A673 (cell line): ENCODE measurements around the gene NAMPT. TPM values are rescaled to one million over a fixed set of nuclear protein-coding genes. Genes with fewer than 3 reads are reported as not detected.

Source experiments
- BruUV-seq: library from RNA; stranded (reverse); fragments of 400-500 nt; replicated peaks from 2 replicates; lab custom pipeline; 2021; lab: Mats Ljungman, UMichigan
- CTCF ChIA-PET: fragments of 300-600 bp; sonication (Branson Sonifier 250); formaldehyde crosslinking; loops from one replicate; lab custom pipeline; 2022; ENCODE audit warnings: antibody characterized with exemption; lab: Charles Lee
- POLR2A ChIA-PET: fragments of 300-600 bp; sonication (Branson Sonifier 250); formaldehyde crosslinking; loops from one replicate; lab custom pipeline; 2022; ENCODE audit warnings: antibody characterized with exemption; ENCODE audit not compliant: low non-redundant PET; lab: Charles Lee
- DNase-seq: peaks from one replicate; pipeline ENCODE4 v3.0.0-alpha.2; 2015; ENCODE audit warnings: low spot score
- H3K27ac ChIP-seq: fragments of 200-600 bp; sonication (generic); 2 replicates; pipeline ENCODE4 v1.5.1; 2016; ENCODE audit warnings: mixed run types, low read depth, mild to moderate bottlenecking, mixed read lengths, antibody characterized with exemption, low read length; ENCODE audit not compliant: poor library complexity, severe bottlenecking
- H3K27me3 ChIP-seq: fragments of 200-600 bp; sonication (generic); replicated peaks from 2 replicates; pipeline ENCODE4 v1.6.1; 2017; ENCODE audit warnings: mixed run types, low read depth, mild to moderate bottlenecking, mixed read lengths, antibody characterized with exemption, low read length; ENCODE audit not compliant: insufficient read depth, poor library complexity
- H3K36me3 ChIP-seq: fragments of 200-600 bp; sonication (generic); 2 replicates; pipeline ENCODE4 v1.6.1; 2016; ENCODE audit warnings: mixed run types, mild to moderate bottlenecking, mixed read lengths, antibody characterized with exemption, low read length; ENCODE audit not compliant: insufficient read depth, poor library complexity, severe bottlenecking
- H3K4me1 ChIP-seq: fragments of 200-600 bp; sonication (generic); 2 replicates; pipeline ENCODE4 v1.6.1; 2017; ENCODE audit warnings: mixed run types, mild to moderate bottlenecking, mixed read lengths, antibody characterized with exemption, low read length; ENCODE audit not compliant: insufficient read depth, poor library complexity, severe bottlenecking
- H3K4me3 ChIP-seq: fragments of 200-600 bp; sonication (generic); 2 replicates; pipeline ENCODE4 v1.5.1; 2016; ENCODE audit warnings: low read depth, mixed run types, mild to moderate bottlenecking, mixed read lengths, low read length; ENCODE audit not compliant: poor library complexity, severe bottlenecking
- H3K9me3 ChIP-seq: fragments of 200-600 bp; sonication (generic); 2 replicates; pipeline ENCODE4 v1.6.1; 2016; ENCODE audit warnings: mixed run types, low read depth, mild to moderate bottlenecking, mixed read lengths, antibody characterized with exemption, low read length; ENCODE audit not compliant: poor library complexity, severe bottlenecking
- EZH2 ChIP-seq: fragments of 200-600 bp; sonication (generic); IDR thresholded peaks from 2 replicates; pipeline ENCODE4 v1.6.1; 2017; ENCODE audit warnings: borderline replicate concordance, low read depth, mild to moderate bottlenecking, mixed read lengths, antibody characterized with exemption, low read length; ENCODE audit not compliant: poor library complexity, severe bottlenecking
- intact Hi-C: fragments of 100-400 bp; cut with micrococcal nuclease; formaldehyde crosslinking; loops from one replicate; pipeline ENCODE4 v1.10.0; 2022; ENCODE audit not compliant: unreplicated experiment
- total RNA-seq: library from RNA; stranded (reverse); gene quantifications from 2 replicates; pipeline ENCODE4 v1.2.3, GENCODE V29; 2021
- TF ChIP-seq, protein P1 (sequence below): fragments of 300-800, 200-600 bp; sonication (generic); conservative IDR thresholded peaks from 2 replicates; pipeline ENCODE4 v1.5.1; 2017; ENCODE audit warnings: low read depth, mild to moderate bottlenecking, antibody characterized with exemption, low read length, moderate library complexity, mixed read lengths

NAMPT gene
- total RNA-seq, 1 experiment from 2014 or later, result 68.0 TPM

DNA sequence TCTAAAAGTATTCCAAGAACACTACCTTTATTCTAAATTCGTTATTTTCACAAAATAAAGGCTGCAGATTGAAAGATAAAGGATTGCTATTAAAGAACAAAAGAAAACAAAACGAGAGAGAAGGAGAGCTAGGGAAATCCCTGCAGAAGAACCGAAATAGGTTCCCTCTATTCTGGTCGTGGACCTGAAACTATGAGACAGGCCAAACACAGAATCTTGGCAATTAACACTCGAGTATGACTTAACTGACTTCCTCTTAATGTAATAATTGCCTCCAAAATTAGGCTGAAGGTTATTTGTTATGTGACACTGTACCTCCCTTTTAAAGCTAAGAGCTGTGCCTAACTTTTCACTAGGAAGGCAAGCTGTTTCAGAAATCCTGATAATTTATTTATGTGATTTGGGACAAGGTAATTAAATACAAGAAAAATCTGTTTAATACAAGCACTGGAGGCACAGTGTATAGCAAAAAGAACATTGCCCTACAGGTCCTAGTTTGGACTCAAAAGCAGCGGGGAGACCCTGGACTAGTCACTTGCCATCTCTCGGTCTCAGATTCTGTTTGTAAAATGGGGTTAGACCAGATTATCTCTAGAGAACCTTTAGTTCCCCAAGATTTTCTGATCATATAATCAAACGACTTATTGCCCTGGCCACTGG is 11.6 kb downstream of the NAMPT start:
- no peaks in the 10 kb centered on the region for H3K9me3 ChIP-seq
- H3K36me3 ChIP-seq, result peaks cover 34% of the 10 kb centered on the region
- ChIA-PET CTCF (no interaction called here), POLR2A (no interaction called here)
- intact Hi-C loops, result no loop called here
- BruUV-seq, result no TSS peak
- no peak overlapping the region for H3K27ac ChIP-seq
- H3K4me3 ChIP-seq, result no peak overlapping the region
- H3K4me1 ChIP-seq, result no peaks in the 10 kb centered on the region
- no peak for TF ChIP-seq EZH2
- TF ChIP-seq, protein P1, sequence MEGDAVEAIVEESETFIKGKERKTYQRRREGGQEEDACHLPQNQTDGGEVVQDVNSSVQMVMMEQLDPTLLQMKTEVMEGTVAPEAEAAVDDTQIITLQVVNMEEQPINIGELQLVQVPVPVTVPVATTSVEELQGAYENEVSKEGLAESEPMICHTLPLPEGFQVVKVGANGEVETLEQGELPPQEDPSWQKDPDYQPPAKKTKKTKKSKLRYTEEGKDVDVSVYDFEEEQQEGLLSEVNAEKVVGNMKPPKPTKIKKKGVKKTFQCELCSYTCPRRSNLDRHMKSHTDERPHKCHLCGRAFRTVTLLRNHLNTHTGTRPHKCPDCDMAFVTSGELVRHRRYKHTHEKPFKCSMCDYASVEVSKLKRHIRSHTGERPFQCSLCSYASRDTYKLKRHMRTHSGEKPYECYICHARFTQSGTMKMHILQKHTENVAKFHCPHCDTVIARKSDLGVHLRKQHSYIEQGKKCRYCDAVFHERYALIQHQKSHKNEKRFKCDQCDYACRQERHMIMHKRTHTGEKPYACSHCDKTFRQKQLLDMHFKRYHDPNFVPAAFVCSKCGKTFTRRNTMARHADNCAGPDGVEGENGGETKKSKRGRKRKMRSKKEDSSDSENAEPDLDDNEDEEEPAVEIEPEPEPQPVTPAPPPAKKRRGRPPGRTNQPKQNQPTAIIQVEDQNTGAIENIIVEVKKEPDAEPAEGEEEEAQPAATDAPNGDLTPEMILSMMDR, result no peak
- no peak for DNase-seq
- H3K27me3 ChIP-seq, result no peaks in the 10 kb centered on the region

DNA sequence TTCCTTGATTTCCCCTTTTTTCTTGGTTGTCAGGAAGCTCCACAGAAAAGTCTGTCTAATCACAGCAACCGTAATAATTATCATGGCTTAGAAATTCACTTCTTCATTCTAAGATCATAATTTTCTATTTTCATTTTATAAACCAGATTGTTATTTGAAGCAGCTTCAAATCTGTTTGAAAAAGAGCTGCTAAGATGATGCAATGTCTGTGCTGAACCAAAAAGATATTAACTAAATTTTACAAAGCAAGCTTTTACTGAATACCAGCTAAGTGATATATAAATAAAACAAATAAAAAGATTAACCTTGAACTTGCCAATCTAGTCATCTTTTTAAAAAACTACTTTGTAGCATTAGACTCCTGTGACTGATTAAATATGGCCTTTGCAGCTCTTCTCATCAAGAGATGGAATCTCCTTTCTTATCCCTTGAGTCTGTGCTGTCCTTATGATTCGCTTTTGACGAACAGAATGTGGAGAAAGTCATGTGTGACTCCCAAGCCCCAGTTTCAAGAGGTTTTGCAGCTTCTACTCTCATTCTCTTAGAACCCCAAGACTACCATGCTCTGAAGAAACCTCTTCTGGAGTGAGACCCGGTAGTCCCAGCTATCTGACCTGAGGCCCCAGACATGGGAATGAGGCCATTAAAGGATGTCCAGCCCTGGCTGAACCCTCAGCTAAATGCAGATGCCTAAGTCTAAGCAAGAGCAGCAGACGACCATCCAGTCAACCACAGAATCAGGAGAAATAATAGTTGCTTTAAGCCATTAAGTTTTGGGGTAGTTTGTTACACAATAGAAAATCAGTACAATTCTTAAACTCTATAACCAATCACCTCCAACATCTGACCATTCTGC is 14.4 kb downstream of the NAMPT start:
- no TSS peak for BruUV-seq
- CTCF ChIA-PET, result no interaction called here
- no peak overlapping the region for H3K4me3 ChIP-seq

DNA sequence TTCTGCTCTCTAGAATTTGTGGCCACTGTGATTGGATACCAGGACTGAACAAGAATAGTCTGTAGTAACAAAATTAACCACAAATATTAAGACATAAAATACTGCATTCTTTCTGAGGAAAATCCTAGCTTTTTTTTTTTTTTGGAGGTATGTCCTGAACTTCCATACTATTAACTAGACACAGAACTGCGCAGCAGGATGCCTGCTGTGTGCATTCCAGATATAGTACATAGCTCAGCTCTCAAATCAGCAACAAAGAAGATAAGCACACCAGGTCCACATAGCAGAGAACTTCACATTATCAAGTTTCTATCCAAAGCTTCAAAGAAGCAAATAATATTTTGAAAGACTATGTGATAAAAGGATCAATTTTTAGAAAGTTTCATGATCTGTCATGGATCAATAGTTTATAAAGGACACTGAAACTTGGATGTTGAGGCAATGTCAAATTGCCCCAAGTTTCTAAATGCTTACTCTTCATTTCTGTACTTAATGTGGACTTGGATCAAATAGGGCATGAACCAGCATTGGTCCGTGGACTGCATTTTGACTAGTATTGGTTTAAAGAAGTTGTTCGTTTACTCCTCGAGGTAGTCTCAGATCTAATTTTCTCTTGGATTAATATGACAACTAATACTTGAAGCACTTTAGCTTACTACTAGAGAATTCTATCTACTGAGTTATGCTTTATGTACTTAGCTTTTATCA is 15.4 kb downstream of the NAMPT start:
- BruUV-seq, result no TSS peak
- no peak overlapping the region for H3K27ac ChIP-seq
- H3K36me3 ChIP-seq, result peaks cover 44% of the 10 kb centered on the region
- no peak for DNase-seq
- H3K4me3 ChIP-seq, result no peak overlapping the region
- no peaks in the 10 kb centered on the region for H3K27me3 ChIP-seq
- POLR2A ChIA-PET, result interaction anchor here (0.5 to 0.6 kb wide), 3 partner anchors 16 to 581 kb away, joined by 3 to 5 read pairs (median 4); partner anchors contain the start of gene NAMPT
- no peaks in the 10 kb centered on the region for H3K4me1 ChIP-seq
- no peak for TF ChIP-seq EZH2
- TF ChIP-seq, protein P1, result no peak
- CTCF ChIA-PET, result no interaction called here
- no peaks in the 10 kb centered on the region for H3K9me3 ChIP-seq
- intact Hi-C loops, result no loop called here

More for the DNA sequence above, 14.4 kb downstream of the NAMPT start:
- no peak for DNase-seq
- TF ChIP-seq, protein P1, result no peak
- TF ChIP-seq EZH2, result no peak
- no peaks in the 10 kb centered on the region for H3K9me3 ChIP-seq
- no peaks in the 10 kb centered on the region for H3K4me1 ChIP-seq
- peaks cover 40% of the 10 kb centered on the region for H3K36me3 ChIP-seq
- H3K27ac ChIP-seq, result no peak overlapping the region
- POLR2A ChIA-PET, result interaction anchor here (0.6 kb wide), 2 partner anchors 154 to 175 kb away, joined by 3 to 8 read pairs; no protein-coding TSS in a partner anchor
- no peaks in the 10 kb centered on the region for H3K27me3 ChIP-seq
- intact Hi-C loops, result no loop called here
